ENCODE results near the gene ATP13A1. TPM values are rescaled to one million over a fixed set of nuclear protein-coding genes. Genes with fewer than 3 reads are reported as not detected.
"Not testable (repeated sequence)": the region's sequence is repeated elsewhere in the genome, so short reads cannot be mapped to it uniquely, and the experiment has no call there.

ATP13A1 gene
- 71.6 and 74.8 TPM in 2 replicates for total RNA-seq

GRCh38 chr19:19663256-19664120 is at the start of gene ATP13A1:
TSS of gene ATP13A1 (minus strand) at chr19:19663676. CDS start at chr19:19663666, 10 bp downstream.
- DNase-seq (ENCODE audit: low spot score), result peak; percentile 93
- H3K9me3 Mint-ChIP-seq, result no peaks in the 10 kb centered on the region
- peaks cover 40% of the 10 kb centered on the region for H3K36me3 Mint-ChIP-seq (ENCODE audit: low read depth)
- H3K27me3 Mint-ChIP-seq (ENCODE audit: low read depth), result no peaks in the 10 kb centered on the region
- intact Hi-C loops (cut with micrococcal nuclease), result loop anchor here (1.0 to 10.0 kb wide), 5 partner anchors 21 to 901 kb away; partner anchors contain the start of genes GMIP, PBX4, ZNF14 and ZNF737
- peak within 1 kb of the TSS; percentile 98 for H3K27ac Mint-ChIP-seq
- H3K4me1 Mint-ChIP-seq (ENCODE audit: low read depth), result peaks cover 24% of the 10 kb centered on the region
- H3K4me3 Mint-ChIP-seq (ENCODE audit: low read depth), result peak within 1 kb of the TSS; percentile 89

- Mint-ChIP-seq H3K27ac (no peak overlapping the region), H3K4me1 (ENCODE audit: low read depth) (no peaks in the 10 kb centered on the region), H3K36me3 (ENCODE audit: low read depth) (peaks cover 76% of the 10 kb centered on the region), H3K4me3 (ENCODE audit: low read depth) (no peak overlapping the region), H3K27me3 (ENCODE audit: low read depth) (no peaks in the 10 kb centered on the region), H3K9me3 (peaks cover 89% of the 10 kb centered on the region)
- intact Hi-C loops (cut with micrococcal nuclease), result no loop called here
- DNase-seq (ENCODE audit: low spot score), result no peak
Measured at GRCh38 chr19:19711934-19712828, 48.7 kb upstream of the ATP13A1 start.

DNA sequence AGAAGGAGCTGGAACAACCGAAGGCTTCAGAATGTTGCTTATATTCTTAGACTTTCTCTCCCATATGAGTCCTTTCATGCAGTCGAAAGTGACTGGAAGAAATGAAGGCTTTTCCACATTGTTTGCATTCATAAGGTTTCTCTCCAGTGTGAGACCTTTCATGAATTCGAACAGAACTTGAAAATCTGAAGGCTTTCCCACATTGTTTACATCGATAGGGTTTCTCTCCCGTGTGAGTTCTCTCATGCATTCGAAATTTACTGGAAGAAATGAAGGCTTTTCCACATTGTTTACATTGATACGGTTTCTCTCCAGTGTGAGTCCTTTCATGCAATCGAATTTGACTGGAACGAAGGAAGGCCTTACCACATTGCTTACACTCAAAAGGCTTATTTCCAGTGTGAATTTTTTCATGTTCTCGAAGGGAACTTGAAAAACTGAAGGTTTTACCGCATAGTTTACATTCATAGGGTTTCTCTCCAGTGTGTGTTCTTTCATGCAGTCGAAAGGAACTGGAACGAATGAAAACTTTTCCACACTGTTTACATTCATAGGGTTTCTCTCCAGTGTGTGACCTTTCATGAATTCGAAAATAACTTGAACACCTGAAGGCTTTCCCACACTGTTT is 47.9 kb upstream of the ATP13A1 start:
- H3K27me3 Mint-ChIP-seq (ENCODE audit: low read depth), result no peaks in the 10 kb centered on the region
- H3K9me3 Mint-ChIP-seq, result peaks cover 88% of the 10 kb centered on the region
- no peak overlapping the region for H3K27ac Mint-ChIP-seq
- intact Hi-C loops (cut with micrococcal nuclease), result no loop called here
- no peak for DNase-seq (ENCODE audit: low spot score)
- peaks cover 74% of the 10 kb centered on the region for H3K36me3 Mint-ChIP-seq (ENCODE audit: low read depth)
- no peak overlapping the region for H3K4me3 Mint-ChIP-seq (ENCODE audit: low read depth)
- no peaks in the 10 kb centered on the region for H3K4me1 Mint-ChIP-seq (ENCODE audit: low read depth)

- H3K36me3 Mint-ChIP-seq (ENCODE audit: low read depth), result peaks cover 72% of the 10 kb centered on the region
- H3K4me1 Mint-ChIP-seq (ENCODE audit: low read depth), result no peaks in the 10 kb centered on the region
- intact Hi-C loops (cut with micrococcal nuclease), result no loop called here
- no peak overlapping the region for H3K4me3 Mint-ChIP-seq (ENCODE audit: low read depth)
- no peaks in the 10 kb centered on the region for H3K27me3 Mint-ChIP-seq (ENCODE audit: low read depth)
- no peak overlapping the region for H3K27ac Mint-ChIP-seq
- DNase-seq (ENCODE audit: low spot score), result no peak
- peaks cover 88% of the 10 kb centered on the region for H3K9me3 Mint-ChIP-seq
Measured at GRCh38 chr19:19710506-19710905, 47.0 kb upstream of the ATP13A1 start.

GRCh38 chr19:19704836-19705235 is 41.4 kb upstream of the ATP13A1 start:
- no peak overlapping the region for H3K27ac Mint-ChIP-seq
- intact Hi-C loops (cut with micrococcal nuclease), result no loop called here
- no peaks in the 10 kb centered on the region for H3K4me1 Mint-ChIP-seq (ENCODE audit: low read depth)
- peaks cover 74% of the 10 kb centered on the region for H3K9me3 Mint-ChIP-seq
- H3K27me3 Mint-ChIP-seq (ENCODE audit: low read depth), result no peaks in the 10 kb centered on the region
- H3K4me3 Mint-ChIP-seq (ENCODE audit: low read depth), result no peak overlapping the region
- H3K36me3 Mint-ChIP-seq (ENCODE audit: low read depth), result peaks cover 22% of the 10 kb centered on the region
- DNase-seq (ENCODE audit: low spot score), result no peak

- H3K4me1 Mint-ChIP-seq (ENCODE audit: low read depth); H3K27me3 Mint-ChIP-seq (ENCODE audit: low read depth); intact Hi-C loops (cut with micrococcal nuclease); H3K4me3 Mint-ChIP-seq (ENCODE audit: low read depth); DNase-seq (ENCODE audit: low spot score); H3K27ac Mint-ChIP-seq; H3K36me3 Mint-ChIP-seq (ENCODE audit: low read depth): not testable (repeated sequence)
- peaks cover 63% of the 10 kb centered on the region for H3K9me3 Mint-ChIP-seq
Measured at GRCh38 chr19:19700493-19700892, 37.0 kb upstream of the ATP13A1 start.

GRCh38 chr19:19697589-19697988 is 34.1 kb upstream of the ATP13A1 start:
- intact Hi-C loops (cut with micrococcal nuclease), result no loop called here
- Mint-ChIP-seq H3K9me3 (peaks cover 51% of the 10 kb centered on the region), H3K4me1 (ENCODE audit: low read depth) (no peaks in the 10 kb centered on the region), H3K36me3 (ENCODE audit: low read depth) (no peaks in the 10 kb centered on the region), H3K27me3 (ENCODE audit: low read depth) (no peaks in the 10 kb centered on the region), H3K4me3 (ENCODE audit: low read depth) (no peak overlapping the region), H3K27ac (no peak overlapping the region)
- no peak for DNase-seq (ENCODE audit: low spot score)

DNA sequence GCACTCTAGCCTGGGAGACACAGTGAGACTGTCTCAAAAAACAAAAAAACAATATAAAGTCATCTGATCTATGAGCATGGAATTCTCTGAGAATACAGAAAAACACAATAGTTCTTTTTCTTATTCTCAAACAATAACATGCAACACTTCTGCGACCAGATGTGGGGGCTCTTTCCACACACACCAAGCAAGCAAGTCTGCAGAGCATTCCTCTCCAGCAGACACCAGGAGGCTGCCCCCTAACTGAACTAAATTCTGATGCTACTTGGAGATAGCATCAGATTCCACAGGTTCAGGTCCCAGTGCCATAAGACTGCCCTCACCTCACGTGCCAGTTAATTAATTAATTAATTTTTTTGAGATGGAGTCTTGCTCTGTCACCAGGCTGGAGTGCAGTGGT is 32.9 kb upstream of the ATP13A1 start:
- no peak overlapping the region for H3K27ac Mint-ChIP-seq
- H3K4me3 Mint-ChIP-seq (ENCODE audit: low read depth), result no peak overlapping the region

GRCh38 chr19:19691683-19692082 is 28.2 kb upstream of the ATP13A1 start:
- H3K27ac Mint-ChIP-seq, result no peak overlapping the region
- H3K4me1 Mint-ChIP-seq (ENCODE audit: low read depth), result no peaks in the 10 kb centered on the region
- H3K27me3 Mint-ChIP-seq (ENCODE audit: low read depth), result no peaks in the 10 kb centered on the region
- H3K36me3 Mint-ChIP-seq (ENCODE audit: low read depth), result peaks cover 9% of the 10 kb centered on the region
- H3K9me3 Mint-ChIP-seq, result peaks cover 21% of the 10 kb centered on the region
- DNase-seq (ENCODE audit: low spot score), result no peak
- intact Hi-C loops (cut with micrococcal nuclease), result no loop called here
- no peak overlapping the region for H3K4me3 Mint-ChIP-seq (ENCODE audit: low read depth)

More for the DNA sequence above, 32.9 kb upstream of the ATP13A1 start:
- H3K27me3 Mint-ChIP-seq (ENCODE audit: low read depth), result no peaks in the 10 kb centered on the region
- peaks cover 47% of the 10 kb centered on the region for H3K9me3 Mint-ChIP-seq
- no peak for DNase-seq (ENCODE audit: low spot score)
- no peaks in the 10 kb centered on the region for H3K36me3 Mint-ChIP-seq (ENCODE audit: low read depth)
- intact Hi-C loops (cut with micrococcal nuclease), result no loop called here
- no peaks in the 10 kb centered on the region for H3K4me1 Mint-ChIP-seq (ENCODE audit: low read depth)

DNA sequence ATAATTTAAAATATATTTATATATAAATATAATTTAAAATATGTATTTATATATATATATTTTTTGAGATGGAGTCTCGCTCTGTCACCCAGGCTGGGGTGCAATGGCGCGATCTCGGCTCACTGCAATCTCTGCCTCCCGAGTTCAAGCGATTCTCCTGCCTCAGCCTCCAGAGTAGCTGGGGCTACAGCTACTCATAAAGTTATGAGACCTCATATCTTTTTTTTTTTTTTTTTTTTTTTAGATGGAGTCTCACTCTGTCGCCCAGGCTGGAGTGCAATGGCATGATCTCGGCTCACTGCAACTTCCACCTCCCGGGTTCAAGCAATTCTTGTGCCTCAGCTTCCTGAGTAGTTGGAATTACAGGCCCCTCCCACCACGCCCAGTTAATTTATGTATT is 25.5 kb upstream of the ATP13A1 start:
- H3K27me3 Mint-ChIP-seq (ENCODE audit: low read depth); H3K4me3 Mint-ChIP-seq (ENCODE audit: low read depth); intact Hi-C loops (cut with micrococcal nuclease); H3K4me1 Mint-ChIP-seq (ENCODE audit: low read depth); H3K27ac Mint-ChIP-seq; DNase-seq (ENCODE audit: low spot score): not testable (repeated sequence)
- Mint-ChIP-seq H3K36me3 (ENCODE audit: low read depth) (peaks cover 30% of the 10 kb centered on the region), H3K9me3 (peaks cover 27% of the 10 kb centered on the region)

DNA sequence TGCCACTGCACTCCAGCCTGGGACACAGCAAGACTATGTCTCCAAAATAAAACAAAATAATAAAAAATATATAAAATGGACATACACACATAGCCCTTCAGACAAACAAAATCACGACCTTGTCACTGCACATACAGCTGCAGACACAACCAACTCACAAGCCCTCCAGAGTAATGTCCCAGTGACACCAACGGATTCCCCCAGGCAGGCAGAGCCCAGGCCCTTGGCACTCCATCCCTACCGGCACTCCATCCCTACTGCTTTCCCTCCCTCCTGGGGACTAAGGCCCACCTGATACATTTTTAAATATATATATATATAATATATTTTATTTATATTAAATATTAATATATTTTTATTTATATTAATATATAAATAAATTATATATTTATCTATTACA is 23.6 kb upstream of the ATP13A1 start:
- Mint-ChIP-seq H3K27ac (no peak overlapping the region), H3K27me3 (ENCODE audit: low read depth) (no peaks in the 10 kb centered on the region), H3K4me3 (ENCODE audit: low read depth) (no peak overlapping the region), H3K9me3 (peaks cover 41% of the 10 kb centered on the region), H3K4me1 (ENCODE audit: low read depth) (no peaks in the 10 kb centered on the region), H3K36me3 (ENCODE audit: low read depth) (peaks cover 49% of the 10 kb centered on the region)
- no peak for DNase-seq (ENCODE audit: low spot score)
- intact Hi-C loops (cut with micrococcal nuclease), result no loop called here

DNA sequence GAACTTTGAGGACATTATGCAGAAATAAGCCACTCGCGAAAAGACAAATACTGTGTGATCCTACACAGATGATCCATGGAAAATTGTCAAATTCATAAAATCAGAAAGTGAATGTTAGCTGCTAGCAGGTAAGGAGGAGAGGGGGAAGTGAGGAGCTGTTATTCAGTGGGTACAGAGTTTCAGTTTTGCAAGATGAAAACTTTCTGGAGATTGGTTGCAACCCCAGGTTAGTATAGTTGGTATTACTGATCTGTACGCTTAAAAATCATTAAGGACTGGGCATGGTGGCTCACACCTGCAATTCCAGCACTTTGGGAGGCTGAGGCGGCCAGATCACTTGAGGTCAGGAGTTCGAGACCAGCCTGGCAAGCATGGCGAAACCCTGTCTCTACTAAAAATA is 23.1 kb upstream of the ATP13A1 start:
- H3K4me3 Mint-ChIP-seq (ENCODE audit: low read depth), result no peak overlapping the region
- no peaks in the 10 kb centered on the region for H3K4me1 Mint-ChIP-seq (ENCODE audit: low read depth)
- intact Hi-C loops (cut with micrococcal nuclease), result no loop called here
- peaks cover 53% of the 10 kb centered on the region for H3K36me3 Mint-ChIP-seq (ENCODE audit: low read depth)
- DNase-seq (ENCODE audit: low spot score), result no peak
- no peaks in the 10 kb centered on the region for H3K27me3 Mint-ChIP-seq (ENCODE audit: low read depth)
- peaks cover 42% of the 10 kb centered on the region for H3K9me3 Mint-ChIP-seq
- no peak overlapping the region for H3K27ac Mint-ChIP-seq

Measured in activated T-helper 2 cell treated with anti-CD3 and anti-CD28 coated beads, Interferon-gamma antibody, Interleukin-2, Interleukin-4, amounts not matched to agents 10 μg/mL and 5 μg/mL and 100 μg/mL, durations not matched to agents 14 hours and 24 hours and 36 hours (primary cell).